Adrenal gland (tissue), 12 donors: ENCODE results near the gene CDH4. TPM values are rescaled to one million over a fixed set of nuclear protein-coding genes. Genes with fewer than 3 reads are reported as not detected.

Source experiments
- DNase-seq, 7 donors: peaks; one replicate each; pipeline ENCODE4 v3.0.0-alpha.2; 2019 to 2020
- H3K27ac ChIP-seq, 5 donors: fragments of 200-600 bp; sonication (generic) in 4 of 5; 1 replicate in 3 of 5; 2 replicates in 2 of 5; pipeline versions ENCODE4 v1.5.1 to v1.8.0; 2016 to 2020; ENCODE audit warnings: mild to moderate bottlenecking in 1 of 5
- H3K27me3 ChIP-seq: fragments of 200-600 bp; 2 replicates; pipeline ENCODE4 v1.8.0; 2021
- H3K36me3 ChIP-seq, 2 donors: fragments of 200-600 bp; replicated peaks in 1 of 2; 1 replicate in 1 of 2; 2 replicates in 1 of 2; pipeline versions ENCODE4 v1.5.1 to v1.8.0; 2018 to 2022
- H3K4me1 ChIP-seq, 2 donors: fragments of 200-600 bp; replicated peaks in 1 of 2; 1 replicate in 1 of 2; 2 replicates in 1 of 2; pipeline versions ENCODE4 v1.5.1 to v1.8.0; 2018 to 2021
- H3K4me3 ChIP-seq, 4 donors: fragments of 200-600 bp; sonication (generic) in 3 of 4; one replicate each; pipeline ENCODE4 v1.5.1; 2016 to 2018
- H3K9me3 ChIP-seq, 3 donors: fragments of 200-600 bp; sonication (generic) in 1 of 3; replicated peaks in 1 of 3; 1 replicate in 2 of 3; 2 replicates in 1 of 3; pipeline versions ENCODE4 v1.5.1 to v1.8.0; 2016 to 2021
- CTCF ChIP-seq, 6 experiments: fragments of 450-650 bp in 4 of 6; fragments of 200-600 bp in 2 of 6; sonication (generic) in 1 of 6; IDR thresholded peaks; 1 replicate in 5 of 6; 2 replicates in 1 of 6; pipeline versions ENCODE4 v1.5.1 to v1.8.0; 2016 to 2021; ENCODE audit warnings: antibody characterized with exemption in 6 of 6, mild to moderate bottlenecking in 2 of 6, moderate library complexity in 1 of 6
- POLR2A ChIP-seq, 2 donors: fragments of 450-650 bp; IDR thresholded peaks; one replicate each; pipeline ENCODE4 v1.6.1; 2017; ENCODE audit warnings: antibody characterized with exemption in 2 of 2, mild to moderate bottlenecking in 2 of 2, moderate library complexity in 1 of 2
- WGBS, 4 donors: extraction: QIAGEN DNeasy Blood & Tissue Kit in 2 of 4; methylation state at CpG; one replicate each; pipeline versions ENCODE4 v1.1.5 to v1.1.7; 2013 to 2017; 5-methylcytosine and 5-hydroxymethylcytosine counted together
- intact Hi-C, 2 donors: fragments of 100-400 bp; cut with DNase I; formaldehyde crosslinking; loops; one replicate each; pipeline versions ENCODE4 v1.14.1 to v1.15.0; 2022 to 2023
- polyA plus RNA-seq, 3 donors: library from polyadenylated mRNA; stranded (reverse); fragments of 200-250 nt in 2 of 3; fragments of 350-450 nt in 1 of 3; fragmentation: Illumina TruSeq in 1 of 3; extraction: RNeasy Lipid Tissue Mini Kit (QIAGEN cat#74804) in 1 of 3; gene quantifications; one replicate each; pipeline ENCODE4 v1.2.3, GENCODE V29; 2013 to 2014
- total RNA-seq, 9 donors: library from RNA; depleted of rRNA in 4 of 9; stranded (reverse); fragments of >200 nt in 4 of 9; fragments of 120-200 nt in 1 of 9; fragmentation: NEBNext Ultra II Directional in 1 of 9; extraction: Animal tissue kit (Norgen Biotek cat#: 25700) in 1 of 9; gene quantifications; one replicate each; pipeline versions ENCODE4 v1.1.0 to v1.2.4, GENCODE V29; 2013 to 2023
- donor health status: healthy with polysubstance abuse.
- donor health status: Bipolar disorder and iron deficiency.
- donor health status: DM: yes; HTN: yes; CAD: no.
- donor health status: DM: no; HTN: no; CAD: no.
- donor health status: DM: no; HTN: no; CAD: no.
- donor health status: DM: yes; HTN: yes; CAD: no.

Gene CDH4
- total and polyA plus RNA-seq, 12 donors: 0.08 to 0.53 (median 0.20) TPM; not detected in 3

DNA sequence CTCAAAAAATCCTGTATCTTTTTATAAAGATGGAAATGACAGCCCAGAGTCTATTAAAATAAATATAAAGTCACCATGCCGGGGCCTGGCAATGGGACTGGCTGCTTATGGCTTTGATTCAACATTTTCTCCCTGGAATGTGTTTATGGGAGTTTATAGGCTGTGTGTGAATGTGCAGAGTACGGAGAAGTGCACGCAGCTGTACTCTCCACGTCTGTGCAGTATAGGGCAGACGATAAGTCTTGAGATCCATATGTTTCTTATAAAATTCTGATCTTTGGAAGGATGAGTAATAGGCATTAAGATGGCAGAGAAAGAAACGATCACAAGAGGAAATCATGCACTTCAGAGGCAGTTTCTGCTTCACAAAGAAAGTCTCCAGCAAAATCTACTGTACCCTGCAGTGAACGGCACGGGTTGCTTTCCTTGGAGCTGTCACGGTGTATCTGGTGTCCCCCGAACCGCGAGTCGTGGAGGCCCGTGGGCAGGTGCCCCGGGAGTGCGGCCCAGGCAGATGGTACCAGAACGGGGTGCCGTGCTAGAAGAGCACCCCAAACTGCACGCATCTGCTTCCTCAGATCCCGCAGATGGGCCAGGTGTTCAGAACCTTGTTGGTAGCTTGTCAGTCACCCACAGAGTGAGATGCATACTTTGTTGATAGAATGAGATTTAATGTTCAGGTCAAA is 431.1 kb downstream of the CDH4 start:
- no peaks in the 10 kb centered on the region for H3K36me3 ChIP-seq
- intact Hi-C loops: no loop called here
- H3K9me3 ChIP-seq: no peaks in the 10 kb centered on the region
- H3K27ac ChIP-seq: no peak overlapping the region
- 66 to 82% (median 73%) methylated on average over 12 to 20 of the region's 20 CpGs for WGBS, 4 donors
- no peak for DNase-seq
- TF ChIP-seq POLR2A (IDR thresholded peaks at IDR 0.05) (no peak), CTCF (IDR thresholded peaks at IDR 0.05) (no peak)
- H3K4me1 ChIP-seq: no peaks in the 10 kb centered on the region
- no peak overlapping the region for H3K4me3 ChIP-seq
- H3K27me3 ChIP-seq: no peaks in the 10 kb centered on the region

- H3K27ac ChIP-seq: no peak overlapping the region
- intact Hi-C loops: no loop called here
- H3K9me3 ChIP-seq: no peaks in the 10 kb centered on the region
- no peaks in the 10 kb centered on the region for H3K4me1 ChIP-seq
- no peak overlapping the region for H3K4me3 ChIP-seq
- TF ChIP-seq CTCF (IDR thresholded peaks at IDR 0.05) (no peak), POLR2A (IDR thresholded peaks at IDR 0.05) (no peak)
- no peaks in the 10 kb centered on the region for H3K36me3 ChIP-seq
- no peaks in the 10 kb centered on the region for H3K27me3 ChIP-seq
- 37 to 57% (median 51%) methylated on average over 5 to 6 of the region's 6 CpGs for WGBS, 4 donors
- no peak for DNase-seq
Measured at GRCh38 chr20:61683721-61684120, 431.7 kb downstream of the CDH4 start.

DNA sequence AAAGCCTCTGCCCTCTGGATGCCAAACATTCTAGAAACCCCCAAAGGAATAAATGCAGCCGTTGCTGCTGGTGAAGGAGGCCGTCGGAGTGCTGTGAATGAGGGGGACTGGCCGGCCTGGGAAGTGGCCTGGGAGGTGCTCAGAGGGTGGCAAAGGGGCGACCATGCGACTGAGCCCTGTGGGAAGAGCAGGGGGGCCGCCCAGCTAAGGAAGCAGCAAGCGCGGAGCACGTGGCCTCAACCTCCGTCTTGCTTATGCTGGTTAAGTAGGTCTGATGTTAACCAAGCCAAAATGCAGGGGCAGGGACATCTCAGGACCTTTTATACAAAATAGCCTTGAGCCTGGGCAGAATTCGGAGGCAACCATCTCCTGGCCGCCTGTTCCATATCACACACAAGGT is 432.1 kb downstream of the CDH4 start:
- no peak overlapping the region for H3K27ac ChIP-seq
- DNase-seq: no peak
- no peaks in the 10 kb centered on the region for H3K9me3 ChIP-seq
- intact Hi-C loops: no loop called here
- no peaks in the 10 kb centered on the region for H3K4me1 ChIP-seq
- TF ChIP-seq POLR2A (IDR thresholded peaks at IDR 0.05) (no peak), CTCF (IDR thresholded peaks at IDR 0.05) (no peak)
- H3K4me3 ChIP-seq: no peak overlapping the region
- 53 to 66% (median 58%) methylated on average over 12 to 13 of the region's 13 CpGs for WGBS, 4 donors
- H3K36me3 ChIP-seq: no peaks in the 10 kb centered on the region
- no peaks in the 10 kb centered on the region for H3K27me3 ChIP-seq

- H3K4me3 ChIP-seq: no peak overlapping the region
- WGBS, 4 donors: 65 to 68% (median 66%) methylated on average over 10 of the region's 10 CpGs
- TF ChIP-seq CTCF (IDR thresholded peaks at IDR 0.05) (no peak), POLR2A (IDR thresholded peaks at IDR 0.05) (no peak)
- H3K36me3 ChIP-seq: no peaks in the 10 kb centered on the region
- intact Hi-C loops: no loop called here
- no peaks in the 10 kb centered on the region for H3K4me1 ChIP-seq
- no peak for DNase-seq
- no peak overlapping the region for H3K27ac ChIP-seq
- H3K27me3 ChIP-seq: no peaks in the 10 kb centered on the region
- H3K9me3 ChIP-seq: no peaks in the 10 kb centered on the region
Measured at GRCh38 chr20:61684583-61685235, 432.6 kb downstream of the CDH4 start.
